Activated T-cell treated with anti-CD3 and anti-CD28 coated beads, Interleukin-2, amount 50 U/mL, for 1 hour (primary cell): Measurements from ENCODE around the gene TP53.

Experiments used
- DNase-seq: peaks from one replicate; pipeline ENCODE4 v3.0.0-alpha.2; 2020

TP53 gene

DNA sequence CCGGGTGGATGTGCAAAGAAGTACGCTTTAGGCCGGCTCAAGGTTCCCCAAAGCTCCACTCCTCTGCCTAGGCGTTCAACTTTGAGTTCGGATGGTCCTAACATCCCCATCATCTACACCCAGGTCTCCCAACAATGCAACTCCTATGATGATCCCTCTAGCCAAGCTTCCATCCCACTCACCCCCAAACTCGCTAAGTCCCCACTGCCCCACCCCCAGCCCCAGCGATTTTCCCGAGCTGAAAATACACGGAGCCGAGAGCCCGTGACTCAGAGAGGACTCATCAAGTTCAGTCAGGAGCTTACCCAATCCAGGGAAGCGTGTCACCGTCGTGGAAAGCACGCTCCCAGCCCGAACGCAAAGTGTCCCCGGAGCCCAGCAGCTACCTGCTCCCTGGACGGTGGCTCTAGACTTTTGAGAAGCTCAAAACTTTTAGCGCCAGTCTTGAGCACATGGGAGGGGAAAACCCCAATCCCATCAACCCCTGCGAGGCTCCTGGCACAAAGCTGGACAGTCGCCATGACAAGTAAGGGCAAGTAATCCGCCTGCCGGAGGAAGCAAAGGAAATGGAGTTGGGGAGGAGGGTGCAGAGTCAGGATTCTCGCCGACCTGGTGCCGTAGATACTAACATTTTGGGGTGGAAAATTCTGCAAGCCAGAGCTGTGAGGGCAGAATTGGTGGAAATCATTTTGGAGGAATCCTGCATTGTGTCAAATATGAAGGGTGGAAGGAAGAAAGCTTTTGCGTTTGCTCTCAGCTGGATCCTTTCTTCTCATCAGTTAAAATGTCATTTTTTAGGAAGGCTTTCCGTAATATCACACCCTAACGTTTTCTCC is at the start of gene TP53:
Gene TP53 (minus strand): TSS at position 419 of the 836 bp plus-strand sequence. CDS start 10,896 bp downstream, outside the sequence.
- peak; percentile 81 for DNase-seq

DNA sequence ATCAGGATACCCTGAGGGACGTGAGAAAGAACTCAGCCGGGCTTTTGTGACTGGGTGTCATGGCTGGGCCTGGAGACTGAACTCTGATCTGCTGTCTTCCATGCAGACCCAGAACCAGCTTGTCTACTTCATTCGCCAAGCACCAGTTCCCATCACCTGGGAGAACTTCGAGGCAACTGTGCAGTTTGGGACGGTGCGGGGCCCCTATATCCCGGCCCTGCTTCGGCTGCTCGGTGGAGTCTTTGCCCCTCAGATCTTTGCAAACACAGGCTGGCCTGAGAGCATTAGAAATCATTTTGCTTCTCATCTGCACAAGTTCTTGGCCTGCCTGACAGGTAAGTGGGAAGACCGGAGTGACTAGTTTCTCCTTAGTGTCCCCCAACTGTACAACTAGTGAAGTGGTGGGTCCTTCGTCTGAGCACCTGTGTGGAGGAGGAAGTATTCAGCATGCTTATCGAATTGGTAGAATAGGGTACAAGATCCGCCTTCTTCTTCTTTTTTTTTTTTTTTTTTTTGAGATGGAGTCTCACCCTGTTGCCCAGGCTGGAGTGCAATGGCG is 45.8 kb upstream of the TP53 start:
- no peak for DNase-seq

DNA sequence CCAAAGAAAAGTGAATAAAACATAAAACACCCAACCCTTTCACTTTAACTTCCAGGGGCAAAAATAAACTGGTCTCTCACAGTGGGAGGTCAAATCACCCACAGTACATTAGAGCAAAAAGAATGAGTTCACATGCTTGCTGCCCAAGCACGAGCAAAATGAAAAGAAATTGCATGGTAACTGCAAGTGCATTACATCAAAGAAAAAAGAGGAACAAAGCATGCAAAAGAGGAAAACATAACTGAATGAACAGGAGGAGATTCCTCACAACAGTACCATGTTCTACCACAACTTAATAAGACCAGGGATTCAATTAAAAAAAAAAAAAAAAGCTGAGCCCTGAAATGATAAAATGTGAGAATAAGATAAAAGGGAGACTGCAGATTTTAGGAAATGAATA is 42.5 kb upstream of the TP53 start:
- DNase-seq: no peak

DNA sequence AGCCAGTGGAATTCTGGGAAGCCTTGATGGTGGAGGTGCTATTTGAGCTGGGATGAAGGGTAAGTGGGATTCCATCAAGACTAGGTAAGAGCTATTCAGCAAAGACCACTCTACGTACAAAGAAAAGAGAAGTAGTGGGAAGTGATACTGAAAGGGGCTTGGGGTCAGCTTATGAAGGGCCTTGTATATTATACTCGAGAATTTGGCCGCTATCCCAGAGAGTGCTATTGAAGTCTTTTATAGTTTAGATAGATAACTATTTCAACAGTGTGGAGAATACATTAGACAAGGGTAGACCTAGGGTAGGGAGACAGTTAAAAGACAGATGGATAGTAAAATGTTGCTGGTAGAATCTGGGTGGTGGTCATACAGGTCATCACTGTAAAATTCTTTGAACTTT is 40.6 kb upstream of the TP53 start:
- DNase-seq: no peak

DNA sequence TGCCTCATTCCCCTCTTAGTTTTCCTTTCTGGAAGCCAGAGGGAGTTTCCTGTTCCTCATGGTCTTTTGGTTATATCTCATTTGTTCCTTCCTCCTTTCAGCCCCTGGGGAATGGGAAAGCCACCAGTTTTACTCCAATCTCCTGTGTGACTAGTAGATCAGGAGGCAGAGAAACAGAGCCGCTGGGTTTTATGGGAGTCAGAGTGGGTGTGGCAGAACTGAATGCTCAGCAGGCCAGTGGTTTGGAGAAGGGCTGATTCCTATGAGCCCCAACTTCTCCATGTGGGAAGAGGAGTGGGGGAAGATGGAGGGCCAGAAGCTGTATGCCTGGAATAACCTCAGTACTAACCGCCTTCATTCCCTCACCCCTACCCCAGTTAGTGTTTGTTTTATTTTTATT is 34.3 kb upstream of the TP53 start:
- DNase-seq: no peak

DNA sequence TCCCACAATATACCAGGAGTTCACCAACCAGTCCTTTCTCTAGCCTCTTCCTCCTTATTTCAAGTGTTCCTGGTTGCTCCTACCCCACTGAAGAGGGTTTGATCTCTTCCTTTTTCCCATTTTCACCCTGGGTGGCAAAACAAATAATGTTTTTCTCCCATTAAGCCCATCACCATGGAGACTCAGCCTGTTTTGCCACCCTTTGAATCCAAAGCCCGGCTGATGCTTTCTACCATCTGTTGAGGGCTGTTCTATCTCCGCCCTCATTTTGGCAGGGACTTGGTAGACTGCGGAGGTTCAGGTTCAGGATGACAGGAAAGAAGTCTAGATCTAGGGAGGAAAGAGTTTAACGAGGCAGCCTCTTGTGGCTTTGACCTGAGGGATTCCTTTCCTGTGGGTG is 32.8 kb upstream of the TP53 start:
- no peak for DNase-seq

DNA sequence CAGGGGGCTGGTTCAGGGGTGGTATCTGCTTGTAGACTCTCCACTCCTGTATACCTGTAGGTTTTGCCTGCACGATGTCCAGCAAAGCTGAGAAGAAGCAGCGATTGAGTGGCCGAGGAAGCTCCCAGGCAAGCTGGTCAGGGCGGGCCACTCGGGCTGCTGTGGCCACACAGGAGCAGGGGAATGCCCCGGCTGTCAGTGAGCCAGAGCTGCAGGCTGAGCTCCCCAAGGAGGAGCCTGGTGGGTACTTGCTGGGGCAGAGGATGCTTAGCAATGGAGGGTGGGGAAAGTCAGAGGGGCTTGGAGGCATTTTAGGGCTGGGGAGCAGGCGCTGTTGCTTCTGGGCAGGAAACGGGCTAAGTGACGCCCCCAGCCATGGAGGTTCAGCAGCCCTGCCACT is 32.4 kb upstream of the TP53 start:
- DNase-seq: no peak

DNA sequence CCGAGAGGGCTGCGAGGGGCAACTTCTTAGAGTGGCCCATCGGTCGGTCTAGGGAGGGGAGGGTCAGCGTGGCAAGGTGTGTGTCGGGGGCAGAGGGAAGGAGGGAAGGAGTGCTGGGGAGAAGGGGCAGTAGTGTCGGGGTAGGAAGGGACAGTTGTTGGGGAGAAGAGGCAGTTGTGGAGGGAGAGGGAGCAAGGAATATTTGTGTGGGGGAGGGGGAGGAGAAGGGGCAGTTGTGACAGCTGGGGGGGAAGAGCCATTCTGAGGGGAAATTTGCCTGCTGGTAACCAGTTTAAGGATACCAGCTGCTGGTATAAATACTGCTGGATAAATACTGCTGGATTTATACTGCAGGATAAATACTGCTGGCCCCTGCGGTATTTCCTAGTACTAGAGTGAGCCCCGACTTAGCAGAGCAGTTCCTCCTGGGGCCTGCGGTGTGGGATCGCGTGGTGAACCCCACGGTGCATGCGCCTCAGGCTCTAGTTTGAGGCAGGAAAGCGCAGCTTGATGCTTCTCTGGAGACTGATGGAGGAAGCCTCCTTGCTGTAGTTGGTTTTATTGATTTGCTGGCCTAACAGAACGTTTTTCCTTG is 30.6 kb upstream of the TP53 start:
- DNase-seq: no peak

DNA sequence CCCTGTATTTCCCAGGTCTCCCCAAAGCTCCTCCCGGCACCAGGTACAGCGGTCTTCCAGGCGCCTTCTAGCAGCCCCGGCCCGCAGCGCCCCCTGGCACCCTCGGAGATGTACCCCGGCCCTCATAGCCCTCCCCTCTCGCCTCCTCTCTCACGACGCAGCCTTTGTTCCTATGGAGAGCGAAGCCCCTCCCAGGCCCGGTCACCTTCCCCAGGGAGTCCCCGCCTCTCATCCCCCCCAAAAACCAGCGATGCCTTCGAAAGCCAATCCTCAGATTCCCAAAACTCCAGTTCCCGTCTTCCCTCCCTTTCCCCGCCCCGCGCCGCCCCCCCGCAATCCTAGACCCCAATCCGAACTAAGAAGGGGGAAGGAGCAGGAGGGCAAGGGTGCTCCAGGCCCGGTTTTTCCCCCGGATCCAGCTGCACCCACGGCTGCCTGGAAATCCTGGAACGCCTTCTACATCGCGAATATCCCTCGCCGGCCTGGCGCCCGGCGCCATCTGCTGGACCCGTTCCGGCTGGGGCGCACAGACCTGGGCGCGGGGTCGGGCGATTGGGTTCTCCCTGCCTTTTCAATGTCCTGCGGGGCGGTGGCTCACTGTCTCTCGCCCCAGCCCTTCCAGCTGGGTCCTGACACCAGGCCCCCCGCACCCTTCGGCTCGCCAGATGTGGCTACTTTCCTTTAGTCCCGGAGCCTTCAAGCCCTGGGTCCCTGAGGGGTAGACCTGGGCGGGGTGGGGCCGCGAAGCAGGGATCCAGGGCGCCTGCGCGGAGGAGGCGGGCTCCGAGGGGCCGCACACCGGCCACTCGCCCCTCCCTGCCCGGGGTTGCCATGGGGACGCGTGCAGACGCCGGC is 29.8 kb upstream of the TP53 start, which contains the start of gene DNAH2:
Gene DNAH2 (plus strand): TSS at position 844 of the 855 bp plus-strand sequence. CDS start 1,991 bp downstream, outside the sequence.
- DNase-seq: peak; percentile 43

DNA sequence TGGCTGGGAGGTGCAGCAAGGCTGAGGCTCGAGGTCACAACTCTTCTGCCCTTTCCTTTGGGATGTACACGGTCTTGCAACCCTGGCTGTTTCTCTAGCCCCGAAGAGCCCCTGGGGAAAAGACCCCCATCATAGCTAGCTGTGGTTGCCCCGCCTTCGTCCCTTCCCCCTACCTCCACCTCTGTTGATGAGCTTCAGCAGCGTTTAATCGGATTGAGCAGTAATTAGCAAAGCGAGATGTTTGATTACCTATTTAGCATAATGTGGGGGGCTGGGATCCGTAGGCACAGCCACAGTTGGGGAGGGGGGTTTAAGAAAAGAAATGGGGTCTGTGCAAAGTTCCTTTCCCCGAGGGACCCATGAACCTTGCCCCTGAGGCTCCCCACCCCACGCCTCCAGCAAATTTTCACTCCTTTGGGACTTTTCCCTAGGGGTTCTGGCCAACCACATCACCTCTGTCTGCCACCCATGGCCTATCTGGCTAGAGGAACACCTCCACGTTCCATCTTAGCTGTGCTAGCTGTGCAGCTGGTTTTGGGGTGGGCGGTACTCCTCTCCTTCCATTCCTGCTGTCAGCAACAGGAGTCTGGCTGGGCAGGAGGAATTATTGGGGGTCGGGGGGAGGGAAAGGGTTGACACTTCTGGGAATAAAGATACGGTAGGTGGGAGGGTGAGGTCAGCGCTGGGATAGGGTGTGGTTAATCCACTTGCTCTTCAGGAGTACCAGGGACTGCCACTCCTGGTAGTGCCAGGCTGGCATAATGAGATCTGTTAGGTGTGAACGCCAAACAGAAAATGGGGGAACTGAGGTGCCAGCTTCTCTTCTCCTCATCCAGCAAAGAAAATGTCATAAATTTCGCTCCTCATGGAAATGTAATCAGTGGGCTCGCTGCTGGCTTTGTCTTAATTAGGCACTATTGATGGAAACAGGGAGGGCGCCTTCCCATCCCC is 28.9 kb upstream of the TP53 start:
- DNase-seq: no peak

DNA sequence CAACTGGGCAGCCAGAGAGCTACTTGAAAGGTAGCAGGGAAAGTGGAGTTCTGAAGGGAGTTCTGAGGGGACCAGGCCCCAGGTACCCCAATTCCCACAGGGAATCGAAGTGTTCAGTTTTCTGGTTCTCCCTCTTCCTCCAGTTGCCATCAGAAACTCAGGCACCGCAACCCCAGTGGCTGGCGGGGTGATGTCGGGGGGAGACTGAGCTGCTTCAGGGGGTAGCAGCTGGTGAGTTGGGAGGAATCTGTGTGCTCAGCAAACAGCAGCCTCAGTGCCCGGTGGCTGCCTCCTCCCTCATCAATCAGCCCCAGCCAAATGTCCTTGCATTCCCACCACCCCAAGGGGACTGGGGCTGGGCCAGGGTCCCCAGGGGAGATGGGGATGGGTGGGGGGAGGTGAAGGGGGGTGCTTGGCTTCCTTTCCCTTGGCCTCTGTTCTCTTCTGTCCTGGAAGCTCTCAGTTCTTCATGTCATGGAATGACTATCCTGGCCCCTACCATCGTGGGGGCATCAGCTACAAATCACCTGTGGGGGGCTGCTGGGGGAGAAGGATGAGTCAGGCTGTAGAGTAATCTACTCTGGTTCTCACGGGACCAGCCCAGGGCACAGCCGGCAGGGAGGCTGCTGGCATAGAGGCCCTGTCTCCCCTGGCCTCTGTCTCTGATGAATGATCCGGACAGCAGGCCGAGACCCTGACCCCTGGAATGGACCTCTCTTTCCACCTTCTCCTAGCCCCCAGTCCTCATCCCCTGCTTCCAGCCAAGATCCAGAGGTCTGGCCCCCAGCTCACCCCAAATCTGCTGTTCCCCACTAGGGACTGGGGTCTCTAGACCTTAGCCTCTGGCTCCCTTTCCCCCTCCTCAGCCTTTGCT is 27.7 kb upstream of the TP53 start:
- DNase-seq: no peak

DNA sequence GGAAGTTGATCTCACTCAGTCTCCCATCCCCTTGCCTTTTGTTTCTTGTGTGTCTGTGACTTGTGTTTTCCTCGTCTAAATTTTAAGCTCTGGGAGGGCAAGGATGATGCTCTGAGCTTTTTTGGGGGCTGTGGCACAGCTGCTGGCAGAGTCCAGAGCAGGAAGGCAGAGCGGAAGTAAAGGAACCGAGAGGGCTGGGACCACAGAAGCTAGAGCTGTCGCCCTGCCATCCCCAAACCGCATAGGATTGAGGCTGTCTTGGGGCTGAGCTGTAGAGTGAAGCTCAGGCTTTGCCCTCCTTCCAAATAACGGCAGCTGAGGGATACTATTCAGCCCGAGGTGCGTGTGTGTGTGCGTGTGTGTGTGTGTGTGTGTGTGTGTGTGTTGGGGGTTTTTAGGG is 26.5 kb upstream of the TP53 start:
- no peak for DNase-seq

DNA sequence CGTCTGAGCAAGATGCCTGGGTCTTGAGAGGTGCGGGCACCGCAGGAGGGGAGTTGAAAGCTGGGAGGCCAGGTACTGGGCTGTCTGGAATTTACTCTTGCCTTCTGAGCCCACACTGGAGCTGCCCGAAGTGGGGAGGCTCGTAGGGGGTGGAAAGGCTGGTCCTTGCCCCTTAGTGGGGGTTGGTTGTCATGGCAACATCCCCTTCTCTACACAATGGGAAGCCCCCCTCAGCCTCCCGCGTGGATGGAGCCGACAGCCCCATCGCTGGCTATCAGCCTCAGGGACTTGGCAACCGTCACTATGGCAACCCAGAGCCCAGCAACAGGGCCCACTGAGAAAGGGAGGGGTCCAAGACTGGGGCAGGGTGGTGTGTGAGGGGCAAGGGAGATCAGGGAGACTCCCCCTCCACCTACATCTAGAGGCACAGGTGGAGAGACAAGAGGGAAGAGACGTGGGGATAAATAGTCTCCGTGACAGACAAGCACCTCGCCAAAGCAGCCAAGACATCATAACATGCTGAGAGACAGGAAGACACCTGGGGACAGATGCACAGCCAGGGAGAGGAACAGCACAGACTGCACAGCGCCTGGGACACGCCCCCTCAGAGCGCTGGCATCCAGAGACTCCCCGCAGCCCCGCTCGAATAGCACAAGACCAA is 25.0 kb upstream of the TP53 start:
- DNase-seq: no peak

DNA sequence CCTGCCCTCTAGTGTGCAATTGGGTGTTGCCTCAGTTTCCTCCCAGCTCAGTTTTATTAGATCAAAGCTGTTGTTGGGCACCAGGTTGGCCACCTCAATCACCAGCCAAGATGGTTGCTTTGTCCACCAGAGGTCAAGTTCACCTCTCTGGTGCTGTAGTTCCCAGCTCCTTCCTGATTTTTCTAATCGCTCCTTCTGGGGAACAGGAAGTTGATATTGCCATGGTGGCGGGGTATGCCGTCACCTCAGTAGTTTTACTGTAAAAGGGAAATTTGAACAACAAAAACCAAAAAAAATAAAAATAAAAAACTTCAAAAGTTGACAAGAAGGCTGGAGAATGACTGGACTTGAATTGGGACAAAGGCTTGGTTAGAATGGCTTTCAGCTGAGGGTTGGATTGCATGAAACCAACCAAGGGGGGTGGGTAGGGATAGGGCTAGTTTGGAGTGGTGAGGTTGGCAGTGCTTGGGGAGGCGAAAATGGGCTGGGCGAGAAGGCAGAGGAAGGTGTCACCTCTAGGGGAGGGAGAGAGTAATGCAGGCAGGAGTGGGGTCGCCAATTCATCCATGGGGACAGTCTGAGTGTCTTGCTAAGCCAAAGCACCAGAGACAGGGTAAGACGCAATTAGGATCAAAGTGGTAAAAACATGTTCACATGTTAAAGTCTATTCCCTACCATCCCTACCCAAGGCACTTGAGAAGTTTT is 23.9 kb upstream of the TP53 start:
- no peak for DNase-seq

DNA sequence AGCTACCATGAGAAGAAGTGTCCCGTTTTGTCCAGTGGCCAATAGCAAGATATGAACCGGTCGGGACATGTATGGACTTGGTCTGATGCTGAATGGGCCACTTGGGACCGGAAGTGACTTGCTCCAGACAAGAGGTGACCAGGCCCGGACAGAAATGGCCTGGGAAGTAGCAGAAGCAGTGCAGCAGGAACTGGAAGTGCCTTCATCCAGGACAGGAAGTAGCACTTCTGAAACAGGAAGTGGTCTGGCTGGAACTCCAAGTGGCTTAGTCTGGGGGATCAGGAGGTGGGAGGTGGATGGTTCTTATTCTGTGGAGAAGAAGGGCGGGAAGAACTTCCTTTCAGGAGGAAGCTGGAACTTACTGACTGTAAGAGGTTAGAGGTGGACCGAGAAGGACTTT is 23.0 kb upstream of the TP53 start:
- no peak for DNase-seq

DNA sequence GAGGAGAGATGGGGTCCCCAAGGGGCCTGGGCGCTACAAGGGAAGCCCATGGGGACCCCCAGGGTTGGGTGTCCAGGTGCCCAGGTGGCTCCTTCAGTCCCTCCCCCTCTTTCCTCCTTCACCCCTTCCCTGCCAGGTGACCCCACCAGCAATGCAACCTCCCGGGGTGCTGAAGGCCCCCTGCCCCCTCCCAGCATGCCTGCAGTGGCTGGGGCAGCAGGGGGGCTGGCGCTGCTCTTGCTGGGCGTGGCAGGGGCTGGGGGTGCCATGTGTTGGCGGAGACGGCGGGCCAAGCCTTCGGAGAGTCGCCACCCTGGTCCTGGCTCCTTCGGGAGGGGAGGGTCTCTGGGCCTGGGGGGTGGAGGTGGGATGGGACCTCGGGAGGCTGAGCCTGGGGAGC is 21.7 kb upstream of the TP53 start:
- no peak for DNase-seq

DNA sequence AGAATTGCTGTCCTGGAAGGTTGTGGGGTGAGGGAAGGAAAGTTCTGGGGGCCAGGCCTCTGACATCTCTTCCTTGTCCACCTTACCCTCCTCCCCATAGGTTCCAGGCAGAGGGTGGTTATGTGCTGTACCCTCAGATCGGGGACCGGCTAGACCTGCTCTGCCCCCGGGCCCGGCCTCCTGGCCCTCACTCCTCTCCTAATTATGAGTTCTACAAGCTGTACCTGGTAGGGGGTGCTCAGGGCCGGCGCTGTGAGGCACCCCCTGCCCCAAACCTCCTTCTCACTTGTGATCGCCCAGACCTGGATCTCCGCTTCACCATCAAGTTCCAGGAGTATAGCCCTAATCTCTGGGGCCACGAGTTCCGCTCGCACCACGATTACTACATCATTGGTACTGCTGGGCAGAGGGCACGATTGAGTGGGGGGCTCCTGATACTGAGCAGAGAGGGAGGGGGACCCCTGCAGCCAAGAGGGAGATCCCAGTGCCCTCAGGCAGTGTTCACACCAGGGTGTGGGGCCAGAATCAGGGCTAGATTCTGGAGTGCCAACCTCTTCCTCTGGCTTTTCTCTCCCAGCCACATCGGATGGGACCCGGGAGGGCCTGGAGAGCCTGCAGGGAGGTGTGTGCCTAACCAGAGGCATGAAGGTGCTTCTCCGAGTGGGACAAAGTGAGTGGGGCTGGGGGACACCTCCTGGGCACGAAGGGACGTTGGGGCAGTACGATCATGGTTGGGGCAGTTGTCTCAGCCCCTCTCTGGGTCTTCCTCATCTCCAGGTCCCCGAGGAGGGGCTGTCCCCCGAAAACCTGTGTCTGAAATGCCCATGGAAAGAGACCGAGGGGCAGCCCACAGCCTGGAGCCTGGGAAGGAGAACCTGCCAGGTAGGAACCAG is 20.8 kb upstream of the TP53 start:
- no peak for DNase-seq

DNA sequence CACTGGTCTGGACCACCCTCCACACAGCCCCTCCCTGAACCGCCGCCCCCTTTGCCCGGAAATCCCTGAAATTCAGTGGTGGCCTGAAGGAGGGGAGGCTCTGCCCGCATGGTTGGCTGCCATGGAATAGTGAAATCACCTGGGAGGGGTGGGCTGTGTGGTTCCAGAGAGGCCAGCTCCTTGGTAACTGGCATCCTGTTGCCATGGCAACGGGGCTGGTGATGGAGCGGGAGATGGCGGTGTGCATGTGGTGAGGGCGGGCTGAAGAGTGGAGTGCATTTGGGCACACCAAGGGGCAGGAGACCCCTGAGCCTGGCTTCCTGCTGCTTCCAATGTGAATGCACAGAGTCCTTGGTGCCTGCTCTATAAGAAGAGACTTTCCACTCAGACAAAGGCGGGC is 20.2 kb upstream of the TP53 start:
- DNase-seq: no peak
